Endothelial cell of umbilical vein (primary cell): ENCODE results near the gene DXO. TPM values are rescaled to one million over a fixed set of nuclear protein-coding genes. Genes with fewer than 3 reads are reported as not detected.

Source experiments
- BruUV-seq: library from RNA; stranded (reverse); fragments of 400-500 nt; replicated peaks from 2 replicates; lab custom pipeline; 2021; lab: Mats Ljungman, UMichigan
- CTCF ChIA-PET: fragments of 300-600, 350-600 bp; sonication (Branson Sonifier 250); formaldehyde crosslinking; loops from one replicate; lab custom pipeline; 2021; ENCODE audit warnings: antibody characterized with exemption, inconsistent platforms; lab: Charles Lee
- POLR2A ChIA-PET: fragments of 300-600, 350-600 bp; sonication (Branson Sonifier 250); formaldehyde crosslinking; loops from one replicate; lab custom pipeline; 2021; ENCODE audit warnings: antibody characterized with exemption, inconsistent platforms; lab: Charles Lee
- DNase-seq: peaks from one replicate; pipeline ENCODE4 v3.0.0-alpha.2; 2011; ENCODE audit warnings: low read depth, low spot score
- FAIRE-seq: peaks from 2 replicates; lab custom pipeline; 2011; peaks lifted over from hg19 to GRCh38; lab: Jason Lieb, UNC
- H2AFZ ChIP-seq: 2 replicates; pipeline ENCODE4 v1.6.0; 2012; ENCODE audit warnings: low read depth, low read length, control low read depth, inconsistent platforms
- H3K27ac ChIP-seq: 2 replicates; pipeline ENCODE4 v1.5.1; 2011; ENCODE audit warnings: low read depth, mild to moderate bottlenecking, control low read depth, low read length, moderate library complexity; ENCODE audit not compliant: insufficient read depth
- H3K27me3 ChIP-seq, 2 experiments: 2 replicates each; pipeline versions ENCODE4 v1.6.0 to v1.6.1; 2011; ENCODE audit warnings: low read length in 2 of 2, mixed read lengths in 1 of 2; ENCODE audit not compliant: control insufficient read depth in 2 of 2, insufficient read depth in 2 of 2
- H3K36me3 ChIP-seq, 2 experiments: 2 replicates in 1 of 2; 3 replicates in 1 of 2; pipeline ENCODE4 v1.5.1; 2011; ENCODE audit warnings: low read length in 2 of 2, mild to moderate bottlenecking in 1 of 2, moderate library complexity in 1 of 2; ENCODE audit not compliant: control insufficient read depth in 2 of 2, insufficient read depth in 2 of 2; ENCODE audit errors: extremely low read depth in 1 of 2
- H3K4me1 ChIP-seq: 3 replicates; pipeline ENCODE4 v1.5.1; 2011; ENCODE audit warnings: mild to moderate bottlenecking, low read length; ENCODE audit not compliant: control insufficient read depth, insufficient read depth; ENCODE audit errors: extremely low read depth
- H3K4me2 ChIP-seq: 2 replicates; pipeline ENCODE4 v1.6.1; 2011; ENCODE audit warnings: low read length, control low read depth, mixed read lengths; ENCODE audit not compliant: insufficient read depth
- H3K4me3 ChIP-seq, 3 experiments: fragments of 200-600 bp in 1 of 3; sonication (generic), shearing (Covaris generic) in 1 of 3; replicated peaks in 1 of 3; 2 replicates each; pipeline ENCODE4 v1.5.1; 2011 to 2016; ENCODE audit warnings: control low read depth in 3 of 3, low read length in 3 of 3, mild to moderate bottlenecking in 2 of 3, inconsistent platforms in 1 of 3, low read depth in 1 of 3, moderate library complexity in 1 of 3; ENCODE audit not compliant: insufficient read depth in 1 of 3
- H3K79me2 ChIP-seq: 2 replicates; pipeline ENCODE4 v1.6.0; 2012; ENCODE audit warnings: low read length, inconsistent platforms; ENCODE audit not compliant: control insufficient read depth, insufficient read depth
- H3K9ac ChIP-seq: replicated peaks from 2 replicates; pipeline ENCODE3; 2011; ENCODE audit warnings: low read length, control low read depth; ENCODE audit not compliant: insufficient read depth; ENCODE audit errors: extremely low read depth
- H3K9me1 ChIP-seq: replicated peaks from 3 replicates; pipeline ENCODE4 v1.6.0; 2011; ENCODE audit warnings: mild to moderate bottlenecking, low read length; ENCODE audit not compliant: control insufficient read depth, insufficient read depth; ENCODE audit errors: extremely low read depth
- H3K9me3 ChIP-seq: replicated peaks from 2 replicates; pipeline ENCODE4 v1.5.1; 2012; ENCODE audit warnings: low read length, inconsistent platforms; ENCODE audit not compliant: control insufficient read depth, insufficient read depth
- H4K20me1 ChIP-seq: replicated peaks from 2 replicates; pipeline ENCODE3; 2011; ENCODE audit warnings: mild to moderate bottlenecking, low read length; ENCODE audit not compliant: control insufficient read depth, insufficient read depth; ENCODE audit errors: extremely low read depth
- EZH2 ChIP-seq: IDR thresholded peaks from 2 replicates; pipeline ENCODE4 v1.6.1; 2012; ENCODE audit warnings: borderline replicate concordance, low read depth, mild to moderate bottlenecking, moderate library complexity, low read length, inconsistent platforms; ENCODE audit not compliant: severe bottlenecking
- FOS ChIP-seq: IDR thresholded peaks from 2 replicates; pipeline ENCODE4 v1.6.1; 2011; ENCODE audit warnings: mild to moderate bottlenecking, low read length, moderate library complexity, borderline replicate concordance; ENCODE audit not compliant: insufficient read depth
- GATA2 ChIP-seq: IDR thresholded peaks from 2 replicates; pipeline ENCODE4 v1.7.0; 2011; ENCODE audit warnings: low read depth, mild to moderate bottlenecking, moderate library complexity, mixed read lengths, low read length; ENCODE audit not compliant: insufficient read length, insufficient read depth
- JUN ChIP-seq: IDR thresholded peaks from 2 replicates; pipeline ENCODE4 v1.6.1; 2011; ENCODE audit warnings: borderline replicate concordance, low read depth; ENCODE audit not compliant: insufficient read length, insufficient read depth
- MYC ChIP-seq: IDR thresholded peaks from one replicate; pipeline ENCODE4 v1.6.1; 2011; ENCODE audit warnings: mild to moderate bottlenecking, low read depth, low read length
- POLR2A ChIP-seq: IDR thresholded peaks from 2 replicates; pipeline ENCODE4 v1.6.1; 2012; ENCODE audit warnings: low read depth, mild to moderate bottlenecking, control low read depth, low read length
- POLR2AphosphoS5 ChIP-seq: IDR thresholded peaks from 2 replicates; pipeline ENCODE4 v1.6.1; 2012; ENCODE audit warnings: low read depth, mild to moderate bottlenecking, control low read depth, low read length, moderate library complexity; ENCODE audit not compliant: insufficient read depth
- dilution Hi-C: fragments of 300-500 bp; cut with MboI; formaldehyde crosslinking; loops from one replicate; pipeline ENCODE4 v1.15.0; 2019; ENCODE audit warnings: low sequenced_read_pairs; ENCODE audit not compliant: extremely low pct_ligation_motif_present
- intact Hi-C: fragments of 100-400 bp; cut with micrococcal nuclease; formaldehyde crosslinking; loops from one replicate; pipeline ENCODE4 v1.10.0; 2022
- polyA plus RNA-seq, 4 experiments: library from polyadenylated mRNA; depleted of rRNA in 3 of 4; stranded (reverse) in 3 of 4; unstranded in 1 of 4; fragments of >200 nt; gene quantifications; 2 replicates each; pipeline versions ENCODE4 v1.2.1 to v1.2.3, GENCODE V29; 2011 to 2012; ENCODE audit warnings: missing spikeins in 1 of 4
- total RNA-seq: library from RNA; stranded (reverse); gene quantifications from 2 replicates; pipeline ENCODE4 v1.2.3, GENCODE V29; 2021
- TF ChIP-seq, protein P1 (sequence below): IDR thresholded peaks from 2 replicates; pipeline ENCODE4 v1.6.1; 2011; ENCODE audit not compliant: insufficient read depth, insufficient read length
- TF ChIP-seq, protein P2 (sequence below), 2 donors: IDR thresholded peaks; 1 replicate in 1 of 2; 2 replicates in 1 of 2; pipeline ENCODE4 v1.5.1; 2011; ENCODE audit warnings: low read length in 2 of 2, mild to moderate bottlenecking in 2 of 2, moderate library complexity in 2 of 2, control low read depth in 1 of 2, inconsistent platforms in 1 of 2, low read depth in 1 of 2; ENCODE audit not compliant: insufficient read depth in 1 of 2; ENCODE audit errors: extremely low read depth in 1 of 2

Gene DXO
- total and polyA plus RNA-seq, 2 donors (not counting 3 experiments of a cell fraction or from before 2014, with no cell fraction given): 20.7 to 34.9 TPM

DNA sequence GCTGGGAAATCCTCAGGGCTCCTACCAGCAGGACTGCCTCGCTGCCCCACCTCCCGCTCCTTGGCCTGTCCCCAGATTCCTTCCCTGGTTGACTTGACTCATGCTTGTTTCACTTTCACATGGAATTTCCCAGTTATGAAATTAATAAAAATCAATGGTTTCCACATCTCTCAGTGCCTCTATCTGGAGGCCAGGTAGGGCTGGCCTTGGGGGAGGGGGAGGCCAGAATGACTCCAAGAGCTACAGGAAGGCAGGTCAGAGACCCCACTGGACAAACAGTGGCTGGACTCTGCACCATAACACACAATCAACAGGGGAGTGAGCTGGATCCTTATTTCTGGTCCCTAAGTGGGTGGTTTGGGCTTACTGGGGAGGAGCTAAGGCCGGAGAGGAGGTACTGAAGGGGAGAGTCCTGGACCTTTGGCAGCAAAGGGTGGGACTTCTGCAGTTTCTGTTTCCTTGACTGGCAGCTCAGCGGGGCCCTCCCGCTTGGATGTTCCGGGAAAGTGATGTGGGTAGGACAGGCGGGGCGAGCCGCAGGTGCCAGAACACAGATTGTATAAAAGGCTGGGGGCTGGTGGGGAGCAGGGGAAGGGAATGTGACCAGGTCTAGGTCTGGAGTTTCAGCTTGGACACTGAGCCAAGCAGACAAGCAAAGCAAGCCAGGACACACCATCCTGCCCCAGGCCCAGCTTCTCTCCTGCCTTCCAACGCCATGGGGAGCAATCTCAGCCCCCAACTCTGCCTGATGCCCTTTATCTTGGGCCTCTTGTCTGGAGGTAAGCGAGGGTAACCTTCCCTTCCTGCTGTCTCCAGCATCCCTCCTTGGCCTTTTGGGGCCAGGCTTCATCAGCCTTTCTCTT is 26.2 kb downstream of the DXO start, which contains the start of gene CFB:
Gene CFB, plus strand, starts transcription at position 589 of the 863 bp plus-strand sequence. Its CDS starts 127 bp downstream, at position 716.
- intact Hi-C loops (no loop called here), dilution Hi-C loops (no loop called here)
- Histone ChIP-seq H3K4me2 (no peak within 1 kb of the TSS), H3K9ac (no peak within 1 kb of the TSS), H3K4me1 (peaks cover 3% of the 10 kb centered on the region), H3K36me3 (no peaks in the 10 kb centered on the region), H3K27me3 (peaks cover 3 to 11% of the 10 kb centered on the region in 2 experiments), H3K4me3 (no peak within 1 kb of the TSS), H3K9me3 (no peaks in the 10 kb centered on the region), H3K9me1 (no peaks in the 10 kb centered on the region), H2AFZ (peak within 1 kb of the TSS; percentile 81), H3K79me2 (no peaks in the 10 kb centered on the region), H4K20me1 (no peaks in the 10 kb centered on the region), H3K27ac (no peak within 1 kb of the TSS)
- no TSS peak for BruUV-seq
- ChIA-PET POLR2A (interaction anchor here (0.6 kb wide), 2 partner anchors 38 to 164 kb away, joined by 9 to 11 read pairs; no protein-coding TSS in a partner anchor), CTCF (interaction anchor here (1.0 to 1.4 kb wide), 3 partner anchors 12 to 44 kb away, joined by 3 to 4 read pairs (median 3); partner anchors contain the start of gene ZBTB12)
- peak; percentile 64 for FAIRE-seq
- DNase-seq: peak; percentile 56
- TF ChIP-seq EZH2: no peak
- TF ChIP-seq, protein P1, sequence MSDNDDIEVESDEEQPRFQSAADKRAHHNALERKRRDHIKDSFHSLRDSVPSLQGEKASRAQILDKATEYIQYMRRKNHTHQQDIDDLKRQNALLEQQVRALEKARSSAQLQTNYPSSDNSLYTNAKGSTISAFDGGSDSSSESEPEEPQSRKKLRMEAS: no peak
- TF ChIP-seq POLR2A: no peak
- no peak for TF ChIP-seq GATA2
- TF ChIP-seq JUN: no peak
- TF ChIP-seq, protein P2, sequence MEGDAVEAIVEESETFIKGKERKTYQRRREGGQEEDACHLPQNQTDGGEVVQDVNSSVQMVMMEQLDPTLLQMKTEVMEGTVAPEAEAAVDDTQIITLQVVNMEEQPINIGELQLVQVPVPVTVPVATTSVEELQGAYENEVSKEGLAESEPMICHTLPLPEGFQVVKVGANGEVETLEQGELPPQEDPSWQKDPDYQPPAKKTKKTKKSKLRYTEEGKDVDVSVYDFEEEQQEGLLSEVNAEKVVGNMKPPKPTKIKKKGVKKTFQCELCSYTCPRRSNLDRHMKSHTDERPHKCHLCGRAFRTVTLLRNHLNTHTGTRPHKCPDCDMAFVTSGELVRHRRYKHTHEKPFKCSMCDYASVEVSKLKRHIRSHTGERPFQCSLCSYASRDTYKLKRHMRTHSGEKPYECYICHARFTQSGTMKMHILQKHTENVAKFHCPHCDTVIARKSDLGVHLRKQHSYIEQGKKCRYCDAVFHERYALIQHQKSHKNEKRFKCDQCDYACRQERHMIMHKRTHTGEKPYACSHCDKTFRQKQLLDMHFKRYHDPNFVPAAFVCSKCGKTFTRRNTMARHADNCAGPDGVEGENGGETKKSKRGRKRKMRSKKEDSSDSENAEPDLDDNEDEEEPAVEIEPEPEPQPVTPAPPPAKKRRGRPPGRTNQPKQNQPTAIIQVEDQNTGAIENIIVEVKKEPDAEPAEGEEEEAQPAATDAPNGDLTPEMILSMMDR (IDR thresholded peaks at IDR 0.05; ENCODE audit: extremely low read depth in 1 of 2, insufficient read depth in 1 of 2, low read depth in 1 of 2, low read length in 2 of 2): no peak
- no peak for TF ChIP-seq POLR2AphosphoS5
- TF ChIP-seq FOS: no peak
- TF ChIP-seq MYC: no peak
